ENCODE measurements around the gene NFIC. TPM values are rescaled to one million over a fixed set of nuclear protein-coding genes. Genes with fewer than 3 reads are reported as not detected.

Gene NFIC
- total and polyA plus RNA-seq, 2 experiments from 2014 or later: 7.8 to 20.9 TPM

DNA sequence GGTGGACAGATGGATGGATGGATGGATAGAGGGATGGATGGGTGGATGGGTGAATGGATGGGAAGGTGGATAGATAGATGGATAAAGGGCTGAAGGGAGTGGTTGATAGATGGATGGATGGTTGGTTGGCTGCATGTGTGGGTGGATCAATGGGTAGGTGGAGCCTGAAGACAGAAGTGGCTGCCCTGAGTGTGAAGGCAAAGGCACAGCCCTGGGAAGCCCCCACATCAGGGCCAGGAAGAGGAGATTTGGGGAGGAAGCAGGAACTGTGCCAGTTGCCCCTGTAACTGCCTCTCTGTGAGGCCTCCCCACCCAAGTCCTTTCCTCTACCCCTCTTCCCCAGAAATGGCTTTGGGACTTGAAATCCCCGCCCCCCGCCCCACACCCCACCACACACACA, 43.4 kb upstream of the NFIC start:
- Histone ChIP-seq H3K79me2 (no peaks in the 10 kb centered on the region), H3K4me1 (ENCODE audit: insufficient read depth) (no peaks in the 10 kb centered on the region), H3K4me2 (no peak overlapping the region), H3K9me2 (replicated peaks; ENCODE audit: insufficient read depth) (no peaks in the 10 kb centered on the region), H2AFZ (no peak overlapping the region), H3K9me3 (ENCODE audit: low read depth) (no peaks in the 10 kb centered on the region), H3K36me3 (replicated peaks; ENCODE audit: insufficient read depth, low read depth) (no peaks in the 10 kb centered on the region), H3K27me3 (no peaks in the 10 kb centered on the region), H3K4me3 (no peak overlapping the region), H4K20me1 (ENCODE audit: insufficient read depth, poor library complexity, severe bottlenecking) (no peaks in the 10 kb centered on the region), H3K27ac (no peak overlapping the region)
- TF ChIP-seq EZH2phosphoT487 (IDR thresholded peaks at IDR 0.05; ENCODE audit: low read depth, severe bottlenecking, unreplicated experiment): no peak
- TF ChIP-seq EZH2 (IDR thresholded peaks at IDR 0.05; ENCODE audit: borderline replicate concordance): no peak
- no peak for TF ChIP-seq CTCF (IDR thresholded peaks at IDR 0.05; ENCODE audit: poor library complexity)
- WGBS (ENCODE audit: low lambda C conversion rate, missing lambda C conversion rate): 0% methylated on average over 2 of the region's 2 CpGs
- no peak for DNase-seq (ENCODE audit: low spot score)

GRCh38 chr19:3323658-3324057, 42.7 kb upstream of the NFIC start:
- Histone ChIP-seq H3K27me3 (no peaks in the 10 kb centered on the region), H4K20me1 (ENCODE audit: insufficient read depth, poor library complexity, severe bottlenecking) (no peaks in the 10 kb centered on the region), H3K27ac (no peak overlapping the region), H3K79me2 (no peaks in the 10 kb centered on the region), H2AFZ (no peak overlapping the region), H3K9me3 (ENCODE audit: low read depth) (no peaks in the 10 kb centered on the region), H3K9me2 (replicated peaks; ENCODE audit: insufficient read depth) (no peaks in the 10 kb centered on the region), H3K36me3 (replicated peaks; ENCODE audit: insufficient read depth, low read depth) (no peaks in the 10 kb centered on the region), H3K4me2 (no peak overlapping the region), H3K4me1 (ENCODE audit: insufficient read depth) (no peaks in the 10 kb centered on the region), H3K4me3 (no peak overlapping the region)
- TF ChIP-seq CTCF (IDR thresholded peaks at IDR 0.05; ENCODE audit: poor library complexity) (no peak), EZH2 (IDR thresholded peaks at IDR 0.05; ENCODE audit: borderline replicate concordance) (no peak), EZH2phosphoT487 (IDR thresholded peaks at IDR 0.05; ENCODE audit: low read depth, severe bottlenecking, unreplicated experiment) (no peak)
- 39% methylated on average over 2 of the region's 2 CpGs for WGBS (ENCODE audit: low lambda C conversion rate, missing lambda C conversion rate)
- no peak for DNase-seq (ENCODE audit: low spot score)

GRCh38 chr19:3324405-3324856, 42.0 kb upstream of the NFIC start:
- Histone ChIP-seq H3K4me2 (no peak overlapping the region), H3K4me3 (no peak overlapping the region), H3K79me2 (no peaks in the 10 kb centered on the region), H2AFZ (no peak overlapping the region), H3K27ac (no peak overlapping the region), H3K4me1 (ENCODE audit: insufficient read depth) (no peaks in the 10 kb centered on the region), H4K20me1 (ENCODE audit: insufficient read depth, poor library complexity, severe bottlenecking) (no peaks in the 10 kb centered on the region), H3K9me2 (replicated peaks; ENCODE audit: insufficient read depth) (no peaks in the 10 kb centered on the region), H3K9me3 (ENCODE audit: low read depth) (no peaks in the 10 kb centered on the region), H3K27me3 (no peaks in the 10 kb centered on the region), H3K36me3 (replicated peaks; ENCODE audit: insufficient read depth, low read depth) (no peaks in the 10 kb centered on the region)
- 51% methylated on average over 5 of the region's 5 CpGs for WGBS (ENCODE audit: low lambda C conversion rate, missing lambda C conversion rate)
- DNase-seq (ENCODE audit: low spot score): no peak
- TF ChIP-seq EZH2 (IDR thresholded peaks at IDR 0.05; ENCODE audit: borderline replicate concordance): no peak
- TF ChIP-seq CTCF (IDR thresholded peaks at IDR 0.05; ENCODE audit: poor library complexity): peak; percentile 52

GRCh38 chr19:3325451-3325850, 40.9 kb upstream of the NFIC start:
- Histone ChIP-seq H3K36me3 (replicated peaks; ENCODE audit: insufficient read depth, low read depth) (no peaks in the 10 kb centered on the region), H3K4me2 (no peak overlapping the region), H4K20me1 (ENCODE audit: insufficient read depth, poor library complexity, severe bottlenecking) (no peaks in the 10 kb centered on the region), H3K4me3 (no peak overlapping the region), H3K27ac (no peak overlapping the region), H3K9me3 (ENCODE audit: low read depth) (no peaks in the 10 kb centered on the region), H3K27me3 (no peaks in the 10 kb centered on the region), H3K79me2 (no peaks in the 10 kb centered on the region), H2AFZ (no peak overlapping the region), H3K4me1 (ENCODE audit: insufficient read depth) (no peaks in the 10 kb centered on the region), H3K9me2 (replicated peaks; ENCODE audit: insufficient read depth) (no peaks in the 10 kb centered on the region)
- DNase-seq (ENCODE audit: low spot score): no peak
- 95% methylated on average over 1 of the region's 1 CpG for WGBS (ENCODE audit: low lambda C conversion rate, missing lambda C conversion rate)
- TF ChIP-seq CTCF (IDR thresholded peaks at IDR 0.05; ENCODE audit: poor library complexity) (no peak), EZH2 (IDR thresholded peaks at IDR 0.05; ENCODE audit: borderline replicate concordance) (no peak), EZH2phosphoT487 (IDR thresholded peaks at IDR 0.05; ENCODE audit: low read depth, severe bottlenecking, unreplicated experiment) (no peak)
